Neuronal stem cell (in vitro differentiated cells): ENCODE measurements around the gene PLSCR2.

Source experiments
- DNase-seq: peaks from one replicate; pipeline ENCODE4 v3.0.0-alpha.2; 2013; ENCODE audit warnings: low spot score
- H2AFZ ChIP-seq: one replicate; pipeline ENCODE4 v1.6.1; 2013; ENCODE audit warnings: mild to moderate bottlenecking, low read length, inconsistent platforms
- H2AK5ac ChIP-seq: 2 replicates; pipeline ENCODE4 v1.6.1; 2013; ENCODE audit warnings: low read depth, mild to moderate bottlenecking, inconsistent platforms, low read length, moderate library complexity, mixed read lengths
- H2BK120ac ChIP-seq: 2 replicates; pipeline ENCODE4 v1.6.1; 2013; ENCODE audit warnings: low read depth, mild to moderate bottlenecking, inconsistent platforms, low read length, moderate library complexity, mixed read lengths
- H2BK12ac ChIP-seq: one replicate; pipeline ENCODE4 v1.6.1; 2013; ENCODE audit warnings: low read length, inconsistent platforms
- H2BK15ac ChIP-seq: 2 replicates; pipeline ENCODE4 v1.6.1; 2013; ENCODE audit warnings: mild to moderate bottlenecking, low read length, inconsistent platforms, mixed read lengths
- H2BK5ac ChIP-seq: one replicate; pipeline ENCODE4 v1.6.1; 2013; ENCODE audit warnings: inconsistent platforms, mild to moderate bottlenecking, low read length, moderate library complexity
- H3K14ac ChIP-seq: one replicate; pipeline ENCODE4 v1.6.1; 2013; ENCODE audit warnings: low read length, inconsistent platforms
- H3K18ac ChIP-seq: 2 replicates; pipeline ENCODE4 v1.6.1; 2013; ENCODE audit warnings: low read length, inconsistent platforms
- H3K23ac ChIP-seq: 2 replicates; pipeline ENCODE4 v1.6.1; 2013; ENCODE audit warnings: low read depth, mild to moderate bottlenecking, mixed read lengths, low read length, inconsistent platforms; ENCODE audit not compliant: poor library complexity
- H3K27ac ChIP-seq: replicated peaks from 3 replicates; pipeline ENCODE4 v1.5.1; 2013; ENCODE audit warnings: low read length, inconsistent platforms
- H3K27me3 ChIP-seq, 3 experiments: 2 replicates each; pipeline ENCODE4 v1.6.1; 2013; ENCODE audit warnings: low read length in 3 of 3, mild to moderate bottlenecking in 2 of 3, inconsistent platforms in 1 of 3, low read depth in 1 of 3, mixed read lengths in 1 of 3, moderate library complexity in 1 of 3; ENCODE audit not compliant: control insufficient read depth in 3 of 3, insufficient read depth in 3 of 3
- H3K36me3 ChIP-seq, 2 donors: replicated peaks in 1 of 2; 2 replicates each; pipeline ENCODE4 v1.6.1; 2013; ENCODE audit warnings: low read length in 2 of 2; ENCODE audit not compliant: control insufficient read depth in 2 of 2, insufficient read depth in 2 of 2
- H3K4ac ChIP-seq: 2 replicates; pipeline ENCODE4 v1.6.1; 2013; ENCODE audit warnings: inconsistent platforms, mild to moderate bottlenecking, low read length, moderate library complexity
- H3K4me1 ChIP-seq, 2 donors: 1 replicate in 1 of 2; 2 replicates in 1 of 2; pipeline ENCODE4 v1.6.1; 2013; ENCODE audit warnings: low read length in 2 of 2, low read depth in 1 of 2; ENCODE audit not compliant: control insufficient read depth in 2 of 2, insufficient read depth in 1 of 2
- H3K4me2 ChIP-seq: one replicate; pipeline ENCODE4 v1.6.1; 2013; ENCODE audit warnings: mild to moderate bottlenecking, low read length, inconsistent platforms; ENCODE audit not compliant: insufficient read depth, poor library complexity, severe bottlenecking
- H3K4me3 ChIP-seq, 2 donors: 2 replicates each; pipeline ENCODE4 v1.5.1; 2013; ENCODE audit warnings: low read length in 2 of 2, mild to moderate bottlenecking in 2 of 2, inconsistent platforms in 1 of 2, moderate library complexity in 1 of 2
- H3K79me1 ChIP-seq: one replicate; pipeline ENCODE4 v1.6.1; 2013; ENCODE audit warnings: low read depth, mild to moderate bottlenecking, inconsistent platforms, low read length, moderate library complexity
- H3K9ac ChIP-seq: one replicate; pipeline ENCODE4 v1.6.1; 2013; ENCODE audit warnings: mild to moderate bottlenecking, low read depth, low read length, inconsistent platforms; ENCODE audit not compliant: poor library complexity
- H3K9me3 ChIP-seq, 2 donors: replicated peaks in 1 of 2; 2 replicates each; pipeline versions ENCODE3 to v1.6.1; 2013; ENCODE audit warnings: low read length in 2 of 2, mild to moderate bottlenecking in 2 of 2, inconsistent platforms in 1 of 2, low read depth in 1 of 2, mixed read lengths in 1 of 2, moderate library complexity in 1 of 2; ENCODE audit not compliant: control insufficient read depth in 2 of 2, insufficient read depth in 1 of 2
- H4K8ac ChIP-seq: one replicate; pipeline ENCODE4 v1.6.1; 2013; ENCODE audit warnings: low read depth, mild to moderate bottlenecking, inconsistent platforms, low read length, moderate library complexity
- H4K91ac ChIP-seq: one replicate; pipeline ENCODE4 v1.6.1; 2013; ENCODE audit warnings: low read length, low read depth, mild to moderate bottlenecking, inconsistent platforms; ENCODE audit not compliant: poor library complexity
- WGBS, 2 donors: extraction: QIAGEN DNeasy Blood & Tissue Kit; methylation state at CpG; one replicate each; pipeline ENCODE4 v1.1.7; 2013; ENCODE audit warnings: missing lambda C conversion rate in 2 of 2, mixed read lengths in 1 of 2; ENCODE audit not compliant: insufficient read length in 2 of 2, insufficient replicate concordance in 1 of 2; ENCODE audit errors: extremely low coverage in 2 of 2; 5-methylcytosine and 5-hydroxymethylcytosine counted together

Gene PLSCR2

GRCh38 chr3:146454796-146455195 is 14.6 kb downstream of the PLSCR2 start:
- Histone ChIP-seq H3K79me1 (no peaks in the 10 kb centered on the region), H4K91ac (no peak overlapping the region), H2BK5ac (no peak overlapping the region), H3K14ac (no peak overlapping the region), H2BK120ac (no peak overlapping the region), H3K4ac (no peak overlapping the region), H3K23ac (no peak overlapping the region), H2BK15ac (no peak overlapping the region), H3K18ac (no peak overlapping the region), H2AFZ (no peak overlapping the region), H3K27ac (no peak overlapping the region), H3K9me3 (no peaks in the 10 kb centered on the region), H2BK12ac (no peak overlapping the region), H3K27me3 (no peaks in the 10 kb centered on the region), H3K9ac (no peak overlapping the region), H3K4me3 (no peak overlapping the region), H2AK5ac (no peak overlapping the region), H4K8ac (no peak overlapping the region), H3K4me1 (no peaks in the 10 kb centered on the region), H3K36me3 (no peaks in the 10 kb centered on the region), H3K4me2 (no peak overlapping the region)
- DNase-seq, result no peak
- no CpG with 5 or more reads among the region's 3 CpGs for whole genome bisulfite sequencing, 2 donors

GRCh38 chr3:146449613-146450012 is 19.7 kb downstream of the PLSCR2 start:
- H4K91ac ChIP-seq, result no peak overlapping the region
- H3K27ac ChIP-seq, result no peak overlapping the region
- no peak overlapping the region for H2AK5ac ChIP-seq
- no peak overlapping the region for H3K9ac ChIP-seq
- no peaks in the 10 kb centered on the region for H3K4me1 ChIP-seq
- no peak overlapping the region for H2BK15ac ChIP-seq
- H3K79me1 ChIP-seq, result no peaks in the 10 kb centered on the region
- no peak overlapping the region for H2AFZ ChIP-seq
- H3K4me3 ChIP-seq, result no peak overlapping the region
- DNase-seq, result no peak
- H3K14ac ChIP-seq, result no peak overlapping the region
- no peak overlapping the region for H2BK12ac ChIP-seq
- no peak overlapping the region for H2BK5ac ChIP-seq
- H3K9me3 ChIP-seq, result no peaks in the 10 kb centered on the region
- no peak overlapping the region for H3K4me2 ChIP-seq
- no peaks in the 10 kb centered on the region for H3K27me3 ChIP-seq
- no peak overlapping the region for H3K23ac ChIP-seq
- H3K4ac ChIP-seq, result no peak overlapping the region
- no peak overlapping the region for H3K18ac ChIP-seq
- H2BK120ac ChIP-seq, result no peak overlapping the region
- no peak overlapping the region for H4K8ac ChIP-seq
- H3K36me3 ChIP-seq, result no peaks in the 10 kb centered on the region

GRCh38 chr3:146449076-146449475 is 20.3 kb downstream of the PLSCR2 start:
- H3K14ac ChIP-seq, result no peak overlapping the region
- no peaks in the 10 kb centered on the region for H3K27me3 ChIP-seq
- no peak overlapping the region for H3K27ac ChIP-seq
- no peak overlapping the region for H4K91ac ChIP-seq
- H2BK12ac ChIP-seq, result no peak overlapping the region
- H2AFZ ChIP-seq, result no peak overlapping the region
- no peak overlapping the region for H2BK5ac ChIP-seq
- H4K8ac ChIP-seq, result no peak overlapping the region
- H2BK15ac ChIP-seq, result no peak overlapping the region
- no peaks in the 10 kb centered on the region for H3K79me1 ChIP-seq
- H3K4me1 ChIP-seq, result no peaks in the 10 kb centered on the region
- H3K4me3 ChIP-seq, result no peak overlapping the region
- no peak overlapping the region for H2BK120ac ChIP-seq
- WGBS, 2 donors, result no CpG with 5 or more reads among the region's 1 CpG
- no peak overlapping the region for H3K9ac ChIP-seq
- no peak overlapping the region for H3K4ac ChIP-seq
- H3K9me3 ChIP-seq, result no peaks in the 10 kb centered on the region
- no peaks in the 10 kb centered on the region for H3K36me3 ChIP-seq
- no peak overlapping the region for H3K23ac ChIP-seq
- no peak overlapping the region for H2AK5ac ChIP-seq
- H3K18ac ChIP-seq, result no peak overlapping the region
- no peak for DNase-seq
- H3K4me2 ChIP-seq, result no peak overlapping the region

GRCh38 chr3:146446026-146446425 is 23.3 kb downstream of the PLSCR2 start:
- Histone ChIP-seq H3K27ac (no peak overlapping the region), H3K4ac (no peak overlapping the region), H3K23ac (no peak overlapping the region), H2BK12ac (no peak overlapping the region), H3K9ac (no peak overlapping the region), H3K36me3 (no peaks in the 10 kb centered on the region), H2BK15ac (no peak overlapping the region), H3K9me3 (no peaks in the 10 kb centered on the region), H3K4me2 (no peak overlapping the region), H2BK5ac (no peak overlapping the region), H4K91ac (no peak overlapping the region), H4K8ac (no peak overlapping the region), H2AK5ac (no peak overlapping the region), H3K4me3 (no peak overlapping the region), H3K79me1 (no peaks in the 10 kb centered on the region), H3K18ac (no peak overlapping the region), H2AFZ (no peak overlapping the region), H3K14ac (no peak overlapping the region), H3K27me3 (no peaks in the 10 kb centered on the region), H3K4me1 (no peaks in the 10 kb centered on the region), H2BK120ac (no peak overlapping the region)
- no peak for DNase-seq
- WGBS, 2 donors, result no CpG with 5 or more reads among the region's 1 CpG
